Measurements from ENCODE around the gene TM9SF2. TPM values are rescaled to one million over a fixed set of nuclear protein-coding genes. Genes with fewer than 3 reads are reported as not detected.

TM9SF2 gene
- polyA plus RNA-seq, 1 donor, result 233 TPM

DNA sequence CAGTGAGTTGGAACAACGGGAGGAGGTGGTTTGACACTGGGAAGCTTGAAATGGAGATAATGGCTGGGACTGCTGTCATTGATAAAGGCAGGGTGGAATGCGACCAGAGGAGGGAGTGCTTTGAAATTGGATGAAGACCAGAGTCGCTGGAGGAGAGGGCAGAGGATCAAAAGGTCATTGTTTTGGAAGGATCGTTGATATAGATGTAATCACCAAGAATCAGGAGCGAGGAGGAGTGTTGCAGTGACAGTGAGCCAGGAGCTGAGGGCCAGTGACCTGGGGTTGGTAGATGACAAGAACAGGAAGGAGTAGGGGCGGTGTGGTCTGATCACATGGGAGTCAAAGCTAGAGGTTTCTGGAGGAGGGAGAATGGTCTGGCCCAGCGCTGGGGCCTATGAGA, 25.3 kb downstream of the TM9SF2 start:
- Histone ChIP-seq H3K27me3 (ENCODE audit: control insufficient read depth, insufficient read depth, low read length) (no peaks in the 10 kb centered on the region), H3K27ac (ENCODE audit: low read length) (no peak overlapping the region), H3K4me1 (ENCODE audit: control insufficient read depth, insufficient read depth, low read length) (no peaks in the 10 kb centered on the region), H3K9me3 (ENCODE audit: control insufficient read depth, low read depth, low read length) (no peaks in the 10 kb centered on the region), H3K4me3 (ENCODE audit: low read length) (no peak overlapping the region), H3K36me3 (ENCODE audit: control insufficient read depth, insufficient read depth, low read length) (peaks cover 68% of the 10 kb centered on the region)
- 75% methylated on average over 3 of the region's 7 CpGs for WGBS (ENCODE audit: insufficient coverage, low lambda C conversion rate)
- no peak for DNase-seq

DNA sequence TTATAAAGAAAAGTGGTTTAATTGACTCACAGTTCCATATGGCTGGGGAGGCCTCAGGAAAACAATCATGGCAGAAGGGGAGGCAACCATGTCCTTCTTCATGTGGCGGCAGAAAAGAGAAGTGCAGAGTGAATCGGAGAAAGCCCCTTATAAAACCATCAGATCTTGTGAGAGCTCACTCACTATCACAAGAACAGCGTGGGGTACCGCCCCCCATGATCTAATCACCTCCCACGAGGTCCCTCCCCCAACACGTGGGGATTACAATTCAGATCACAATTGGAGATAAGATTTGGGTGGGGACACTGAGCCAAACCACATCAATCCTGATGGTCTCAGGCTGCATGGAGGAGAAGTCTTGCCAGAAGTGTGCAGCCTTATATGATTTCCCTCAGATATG, 26.0 kb downstream of the TM9SF2 start:
- no peak overlapping the region for H3K4me3 ChIP-seq (ENCODE audit: low read length)
- H3K9me3 ChIP-seq (ENCODE audit: control insufficient read depth, low read depth, low read length), result no peaks in the 10 kb centered on the region
- DNase-seq, result no peak
- no peak overlapping the region for H3K27ac ChIP-seq (ENCODE audit: low read length)
- WGBS (ENCODE audit: insufficient coverage, low lambda C conversion rate), result no CpG with 5 or more reads among the region's 6 CpGs
- H3K36me3 ChIP-seq (ENCODE audit: control insufficient read depth, insufficient read depth, low read length), result peaks cover 61% of the 10 kb centered on the region
- no peaks in the 10 kb centered on the region for H3K4me1 ChIP-seq (ENCODE audit: control insufficient read depth, insufficient read depth, low read length)
- no peaks in the 10 kb centered on the region for H3K27me3 ChIP-seq (ENCODE audit: control insufficient read depth, insufficient read depth, low read length)

DNA sequence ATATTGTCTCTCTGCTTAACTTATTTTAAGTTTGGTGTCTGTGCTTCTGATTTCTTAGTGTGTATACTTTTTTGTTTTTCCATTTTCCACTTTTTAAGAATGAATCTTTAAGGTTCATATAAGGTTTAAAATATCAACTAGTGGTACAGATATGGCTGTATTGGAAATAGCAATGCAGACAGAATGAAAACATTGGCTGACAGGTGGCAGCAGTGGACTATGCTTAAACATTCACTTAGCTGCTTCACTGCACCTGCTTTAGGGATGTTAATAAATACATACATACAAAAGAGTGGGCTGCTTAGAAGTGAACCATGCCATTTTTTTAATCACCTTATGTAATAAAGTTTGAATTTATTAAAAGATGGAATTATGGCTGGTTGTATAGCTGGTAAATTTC, 27.3 kb downstream of the TM9SF2 start:
- H3K4me3 ChIP-seq (ENCODE audit: low read length), result no peak overlapping the region
- no peaks in the 10 kb centered on the region for H3K9me3 ChIP-seq (ENCODE audit: control insufficient read depth, low read depth, low read length)
- peaks cover 49% of the 10 kb centered on the region for H3K36me3 ChIP-seq (ENCODE audit: control insufficient read depth, insufficient read depth, low read length)
- no peaks in the 10 kb centered on the region for H3K4me1 ChIP-seq (ENCODE audit: control insufficient read depth, insufficient read depth, low read length)
- no peak overlapping the region for H3K27ac ChIP-seq (ENCODE audit: low read length)
- peak in 1 of 2 donors; percentile 29 for DNase-seq
- no peaks in the 10 kb centered on the region for H3K27me3 ChIP-seq (ENCODE audit: control insufficient read depth, insufficient read depth, low read length)

GRCh38 chr13:99536023-99536422, 34.8 kb downstream of the TM9SF2 start:
- 89% methylated on average over 1 of the region's 2 CpGs for WGBS (ENCODE audit: insufficient coverage, low lambda C conversion rate)
- Histone ChIP-seq H3K4me3 (ENCODE audit: low read length) (no peak overlapping the region), H3K27me3 (ENCODE audit: control insufficient read depth, insufficient read depth, low read length) (no peaks in the 10 kb centered on the region), H3K27ac (ENCODE audit: low read length) (no peak overlapping the region), H3K9me3 (ENCODE audit: control insufficient read depth, low read depth, low read length) (no peaks in the 10 kb centered on the region), H3K36me3 (ENCODE audit: control insufficient read depth, insufficient read depth, low read length) (peaks cover 33% of the 10 kb centered on the region), H3K4me1 (ENCODE audit: control insufficient read depth, insufficient read depth, low read length) (no peaks in the 10 kb centered on the region)
- DNase-seq, result no peak

GRCh38 chr13:99540530-99540929, 39.3 kb downstream of the TM9SF2 start:
- no peak overlapping the region for H3K4me3 ChIP-seq (ENCODE audit: low read length)
- H3K9me3 ChIP-seq (ENCODE audit: control insufficient read depth, low read depth, low read length), result no peaks in the 10 kb centered on the region
- H3K27me3 ChIP-seq (ENCODE audit: control insufficient read depth, insufficient read depth, low read length), result no peaks in the 10 kb centered on the region
- H3K27ac ChIP-seq (ENCODE audit: low read length), result no peak overlapping the region
- no CpG with 5 or more reads among the region's 1 CpG for WGBS (ENCODE audit: insufficient coverage, low lambda C conversion rate)
- H3K4me1 ChIP-seq (ENCODE audit: control insufficient read depth, insufficient read depth, low read length), result no peaks in the 10 kb centered on the region
- peaks cover 57% of the 10 kb centered on the region for H3K36me3 ChIP-seq (ENCODE audit: control insufficient read depth, insufficient read depth, low read length)
- no peak for DNase-seq

DNA sequence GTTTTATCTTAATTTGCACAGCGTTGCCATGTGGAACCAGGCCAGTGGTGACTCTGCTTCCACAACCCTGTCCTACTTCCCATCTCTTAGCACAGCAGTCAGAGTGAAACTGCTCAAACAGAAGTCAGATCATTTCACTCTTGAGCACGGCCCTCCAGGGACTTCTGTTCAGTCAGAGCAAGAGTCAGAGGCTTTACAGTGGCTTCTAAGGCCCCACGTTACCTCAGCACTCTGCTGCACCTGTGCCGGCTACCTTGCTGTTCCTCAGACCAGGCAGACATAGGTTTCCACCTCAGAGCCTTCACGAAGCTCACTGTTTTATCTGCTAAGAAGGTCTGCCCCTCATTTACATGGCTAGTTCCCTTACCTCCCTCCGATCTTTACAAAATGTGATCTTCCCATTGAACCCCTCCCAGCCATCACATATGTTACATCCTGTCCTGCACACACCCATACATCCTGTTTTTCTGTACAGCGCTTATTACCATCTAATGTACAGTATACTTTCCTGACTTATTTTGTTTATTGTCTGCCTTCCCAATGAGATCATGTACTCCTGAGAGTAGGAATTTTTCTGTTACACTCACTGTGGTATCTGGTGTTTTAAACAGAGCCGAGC, 41.6 kb downstream of the TM9SF2 start:
- Histone ChIP-seq H3K4me1 (ENCODE audit: control insufficient read depth, insufficient read depth, low read length) (no peaks in the 10 kb centered on the region), H3K4me3 (ENCODE audit: low read length) (no peak overlapping the region), H3K27me3 (ENCODE audit: control insufficient read depth, insufficient read depth, low read length) (no peaks in the 10 kb centered on the region), H3K36me3 (ENCODE audit: control insufficient read depth, insufficient read depth, low read length) (peaks cover 71% of the 10 kb centered on the region), H3K9me3 (ENCODE audit: control insufficient read depth, low read depth, low read length) (no peaks in the 10 kb centered on the region), H3K27ac (ENCODE audit: low read length) (no peak overlapping the region)
- 90% methylated on average over 2 of the region's 8 CpGs for WGBS (ENCODE audit: insufficient coverage, low lambda C conversion rate)
- no peak for DNase-seq

- Histone ChIP-seq H3K4me3 (ENCODE audit: low read length) (no peak overlapping the region), H3K9me3 (ENCODE audit: control insufficient read depth, low read depth, low read length) (no peaks in the 10 kb centered on the region), H3K27ac (ENCODE audit: low read length) (no peak overlapping the region), H3K36me3 (ENCODE audit: control insufficient read depth, insufficient read depth, low read length) (peaks cover 81% of the 10 kb centered on the region), H3K4me1 (ENCODE audit: control insufficient read depth, insufficient read depth, low read length) (no peaks in the 10 kb centered on the region), H3K27me3 (ENCODE audit: control insufficient read depth, insufficient read depth, low read length) (no peaks in the 10 kb centered on the region)
- no peak for DNase-seq
- WGBS (ENCODE audit: insufficient coverage, low lambda C conversion rate), result no CpG with 5 or more reads among the region's 6 CpGs
These were observed 44.1 kb downstream of the TM9SF2 start for GRCh38 chr13:99545361-99545760.

DNA sequence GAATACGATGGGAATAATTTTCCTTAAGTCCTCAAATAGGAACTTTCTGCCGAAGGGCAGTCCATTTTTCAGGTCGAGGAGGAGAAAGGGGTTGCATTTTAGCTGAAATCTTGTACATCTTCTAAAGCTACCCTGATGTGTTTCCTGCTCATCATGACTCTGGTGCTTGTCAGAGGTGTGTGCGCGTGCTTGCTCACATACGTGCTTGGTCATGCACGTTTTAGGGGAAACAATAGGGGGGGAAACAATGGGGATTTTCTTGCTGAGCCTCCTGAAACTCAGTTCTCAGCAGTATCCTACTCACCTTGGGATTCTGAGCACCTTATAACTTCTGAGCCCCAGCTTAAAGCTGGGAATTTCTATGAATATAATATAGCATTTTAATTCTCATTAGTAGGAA, 44.7 kb downstream of the TM9SF2 start:
- DNase-seq, result no peak
- H3K4me3 ChIP-seq (ENCODE audit: low read length), result no peak overlapping the region
- H3K27ac ChIP-seq (ENCODE audit: low read length), result no peak overlapping the region
- WGBS (ENCODE audit: insufficient coverage, low lambda C conversion rate), result no CpG with 5 or more reads among the region's 7 CpGs
- no peaks in the 10 kb centered on the region for H3K9me3 ChIP-seq (ENCODE audit: control insufficient read depth, low read depth, low read length)
- peaks cover 78% of the 10 kb centered on the region for H3K36me3 ChIP-seq (ENCODE audit: control insufficient read depth, insufficient read depth, low read length)
- H3K4me1 ChIP-seq (ENCODE audit: control insufficient read depth, insufficient read depth, low read length), result no peaks in the 10 kb centered on the region
- no peaks in the 10 kb centered on the region for H3K27me3 ChIP-seq (ENCODE audit: control insufficient read depth, insufficient read depth, low read length)

GRCh38 chr13:99546878-99547277, 45.6 kb downstream of the TM9SF2 start:
- H3K4me1 ChIP-seq (ENCODE audit: control insufficient read depth, insufficient read depth, low read length), result no peaks in the 10 kb centered on the region
- H3K36me3 ChIP-seq (ENCODE audit: control insufficient read depth, insufficient read depth, low read length), result peaks cover 79% of the 10 kb centered on the region
- no peak overlapping the region for H3K27ac ChIP-seq (ENCODE audit: low read length)
- no peaks in the 10 kb centered on the region for H3K9me3 ChIP-seq (ENCODE audit: control insufficient read depth, low read depth, low read length)
- no peak overlapping the region for H3K4me3 ChIP-seq (ENCODE audit: low read length)
- H3K27me3 ChIP-seq (ENCODE audit: control insufficient read depth, insufficient read depth, low read length), result no peaks in the 10 kb centered on the region
- WGBS (ENCODE audit: insufficient coverage, low lambda C conversion rate), result no CpG with 5 or more reads among the region's 7 CpGs
- no peak for DNase-seq

GRCh38 chr13:99548448-99548847, 47.2 kb downstream of the TM9SF2 start:
- H3K36me3 ChIP-seq (ENCODE audit: control insufficient read depth, insufficient read depth, low read length), result peaks cover 80% of the 10 kb centered on the region
- WGBS (ENCODE audit: insufficient coverage, low lambda C conversion rate), result 69% methylated on average over 2 of the region's 4 CpGs

GRCh38 chr13:99553033-99553432, 51.8 kb downstream of the TM9SF2 start:
- H3K27ac ChIP-seq (ENCODE audit: low read length), result no peak overlapping the region
- no CpG with 5 or more reads among the region's 5 CpGs for WGBS (ENCODE audit: insufficient coverage, low lambda C conversion rate)
- H3K4me3 ChIP-seq (ENCODE audit: low read length), result no peak overlapping the region
- H3K9me3 ChIP-seq (ENCODE audit: control insufficient read depth, low read depth, low read length), result no peaks in the 10 kb centered on the region
- H3K27me3 ChIP-seq (ENCODE audit: control insufficient read depth, insufficient read depth, low read length), result no peaks in the 10 kb centered on the region
- H3K36me3 ChIP-seq (ENCODE audit: control insufficient read depth, insufficient read depth, low read length), result peaks cover 65% of the 10 kb centered on the region
- no peak for DNase-seq
- H3K4me1 ChIP-seq (ENCODE audit: control insufficient read depth, insufficient read depth, low read length), result peaks cover 4% of the 10 kb centered on the region

More at GRCh38 chr13:99548448-99548847, 47.2 kb downstream of the TM9SF2 start:
- Histone ChIP-seq H3K27ac (ENCODE audit: low read length) (no peak overlapping the region), H3K4me3 (ENCODE audit: low read length) (no peak overlapping the region), H3K27me3 (ENCODE audit: control insufficient read depth, insufficient read depth, low read length) (no peaks in the 10 kb centered on the region), H3K4me1 (ENCODE audit: control insufficient read depth, insufficient read depth, low read length) (no peaks in the 10 kb centered on the region), H3K9me3 (ENCODE audit: control insufficient read depth, low read depth, low read length) (no peaks in the 10 kb centered on the region)
- DNase-seq, result no peak
